Keratinocyte (primary cell): ENCODE measurements around the gene UGT1A10. TPM values are rescaled to one million over a fixed set of nuclear protein-coding genes. Genes with fewer than 3 reads are reported as not detected.

Experiments
- DNase-seq: peaks from one replicate; pipeline ENCODE4 v3.0.0-alpha.2; 2011; ENCODE audit warnings: low read depth, missing footprints, low spot score
- FAIRE-seq: peaks from 2 replicates; lab custom pipeline; 2011; peaks lifted over from hg19 to GRCh38; lab: Jason Lieb, UNC
- H2AFZ ChIP-seq: 2 replicates; pipeline ENCODE4 v1.6.0; 2012; ENCODE audit warnings: low read length, control low read depth, inconsistent platforms; ENCODE audit not compliant: control insufficient read depth
- H3K27ac ChIP-seq: 2 replicates; pipeline ENCODE4 v1.5.1; 2011; ENCODE audit warnings: low read length; ENCODE audit not compliant: control insufficient read depth, insufficient read depth
- H3K27me3 ChIP-seq: 3 replicates; pipeline ENCODE4 v1.6.0; 2011; ENCODE audit warnings: low read length; ENCODE audit not compliant: control insufficient read depth, insufficient read depth; ENCODE audit errors: extremely low read depth
- H3K36me3 ChIP-seq, 2 experiments: 2 replicates in 1 of 2; 3 replicates in 1 of 2; pipeline ENCODE4 v1.5.1; 2011; ENCODE audit warnings: low read length in 2 of 2, mild to moderate bottlenecking in 1 of 2; ENCODE audit not compliant: control insufficient read depth in 2 of 2, insufficient read depth in 2 of 2; ENCODE audit errors: extremely low read depth in 1 of 2
- H3K4me1 ChIP-seq: 3 replicates; pipeline ENCODE4 v1.5.1; 2011; ENCODE audit warnings: low read length; ENCODE audit not compliant: control insufficient read depth, insufficient read depth; ENCODE audit errors: extremely low read depth
- H3K4me2 ChIP-seq: 3 replicates; pipeline ENCODE4 v1.6.0; 2011; ENCODE audit warnings: low read depth, low read length; ENCODE audit not compliant: control insufficient read depth, insufficient read depth; ENCODE audit errors: extremely low read depth
- H3K4me3 ChIP-seq, 3 experiments: fragments of 200-600 bp in 1 of 3; sonication (generic) in 1 of 3; 2 replicates in 2 of 3; 3 replicates in 1 of 3; pipeline ENCODE4 v1.5.1; 2011 to 2016; ENCODE audit warnings: low read length in 3 of 3, mild to moderate bottlenecking in 3 of 3, control low read depth in 2 of 3, inconsistent platforms in 1 of 3, low read depth in 1 of 3, mixed read lengths in 1 of 3, mixed run types in 1 of 3, moderate library complexity in 1 of 3; ENCODE audit not compliant: control insufficient read depth in 2 of 3, insufficient read depth in 2 of 3; ENCODE audit errors: extremely low read depth in 1 of 3
- H3K79me2 ChIP-seq: 2 replicates; pipeline ENCODE4 v1.6.0; 2012; ENCODE audit warnings: low read length; ENCODE audit not compliant: control insufficient read depth, insufficient read depth
- H3K9ac ChIP-seq: 3 replicates; pipeline ENCODE4 v1.6.0; 2011; ENCODE audit warnings: low read length; ENCODE audit not compliant: control insufficient read depth, insufficient read depth; ENCODE audit errors: extremely low read depth
- H3K9me1 ChIP-seq: 3 replicates; pipeline ENCODE4 v1.6.0; 2011; ENCODE audit warnings: low read length; ENCODE audit not compliant: control insufficient read depth, insufficient read depth; ENCODE audit errors: extremely low read depth
- H3K9me3 ChIP-seq: 2 replicates; pipeline ENCODE4 v1.5.1; 2012; ENCODE audit warnings: low read depth, low read length; ENCODE audit not compliant: control insufficient read depth
- H4K20me1 ChIP-seq: 3 replicates; pipeline ENCODE4 v1.6.0; 2011; ENCODE audit warnings: low read length; ENCODE audit not compliant: control insufficient read depth, insufficient read depth; ENCODE audit errors: extremely low read depth
- CTCF ChIP-seq, 3 experiments: IDR thresholded peaks in 1 of 3; conservative IDR thresholded peaks in 1 of 3; optimal IDR thresholded peaks in 1 of 3; 2 replicates in 2 of 3; 3 replicates in 1 of 3; pipeline versions ENCODE3 to v1.5.1; 2011; ENCODE audit warnings: low read length in 3 of 3, mild to moderate bottlenecking in 3 of 3, moderate library complexity in 2 of 3, control low read depth in 1 of 3, inconsistent platforms in 1 of 3; ENCODE audit not compliant: insufficient read depth in 2 of 3; ENCODE audit errors: extremely low read depth in 1 of 3
- EZH2 ChIP-seq: IDR thresholded peaks from one replicate; pipeline ENCODE4 v1.6.1; 2012; ENCODE audit warnings: inconsistent platforms, mild to moderate bottlenecking, low read length, moderate library complexity
- dilution Hi-C: fragments of 300-500 bp; cut with MboI; formaldehyde crosslinking; loops from one replicate; pipeline ENCODE4 v1.7.0; 2020; ENCODE audit warnings: low sequenced_read_pairs; ENCODE audit not compliant: extremely low pct_ligation_motif_present
- polyA plus RNA-seq, 5 experiments: library from polyadenylated mRNA; depleted of rRNA in 3 of 5; stranded (reverse) in 3 of 5; stranded (forward) in 1 of 5; unstranded in 1 of 5; fragments of >200 nt; gene quantifications; 1 replicate in 1 of 5; 2 replicates in 3 of 5; 3 replicates in 1 of 5; pipeline versions ENCODE4 v1.2.1 to v1.2.3, GENCODE V29; 2011 to 2012; ENCODE audit warnings: missing spikeins in 2 of 5, low read depth in 1 of 5, low replicate concordance in 1 of 5

The UGT1A10 gene
- polyA plus RNA-seq, 1 donor (not counting 4 experiments of a cell fraction or from before 2014, with no cell fraction given) = 2.0 TPM

GRCh38 chr2:233772153-233772552, 135.9 kb downstream of the UGT1A10 start:
- no peak overlapping the region for H3K4me3 ChIP-seq
- no peaks in the 10 kb centered on the region for H3K4me1 ChIP-seq
- H3K4me2 ChIP-seq = no peak overlapping the region
- peaks cover 3% of the 10 kb centered on the region for H3K9me3 ChIP-seq
- dilution Hi-C loops = no loop called here
- H3K9ac ChIP-seq = no peak overlapping the region
- DNase-seq (no peak), FAIRE-seq (no peak)
- no peaks in the 10 kb centered on the region for H3K27me3 ChIP-seq
- no peaks in the 10 kb centered on the region for H3K9me1 ChIP-seq
- TF ChIP-seq CTCF (optimal IDR thresholded peaks at IDR 0.05 in 1 of 3, IDR thresholded peaks at IDR 0.05 in 1 of 3, conservative IDR thresholded peaks at IDR 0.05 in 1 of 3; ENCODE audit: extremely low read depth in 1 of 3, insufficient read depth in 2 of 3, low read length in 3 of 3) (no peak), EZH2 (no peak)
- no peaks in the 10 kb centered on the region for H3K79me2 ChIP-seq
- peaks cover 17 to 19% of the 10 kb centered on the region in 2 experiments for H3K36me3 ChIP-seq
- no peak overlapping the region for H2AFZ ChIP-seq
- no peak overlapping the region for H3K27ac ChIP-seq
- no peaks in the 10 kb centered on the region for H4K20me1 ChIP-seq

- TF ChIP-seq CTCF (optimal IDR thresholded peaks at IDR 0.05 in 1 of 3, IDR thresholded peaks at IDR 0.05 in 1 of 3, conservative IDR thresholded peaks at IDR 0.05 in 1 of 3; ENCODE audit: extremely low read depth in 1 of 3, insufficient read depth in 2 of 3, low read length in 3 of 3) (no peak), EZH2 (no peak)
- DNase-seq (no peak), FAIRE-seq (no peak)
- H3K4me1 ChIP-seq = no peaks in the 10 kb centered on the region
- no peaks in the 10 kb centered on the region for H4K20me1 ChIP-seq
- peaks cover 17 to 19% of the 10 kb centered on the region in 2 experiments for H3K36me3 ChIP-seq
- H3K79me2 ChIP-seq = no peaks in the 10 kb centered on the region
- H3K27ac ChIP-seq = no peak overlapping the region
- H2AFZ ChIP-seq = no peak overlapping the region
- no peaks in the 10 kb centered on the region for H3K27me3 ChIP-seq
- H3K4me2 ChIP-seq = no peak overlapping the region
- H3K9me1 ChIP-seq = no peaks in the 10 kb centered on the region
- dilution Hi-C loops = no loop called here
- no peak overlapping the region for H3K9ac ChIP-seq
- H3K4me3 ChIP-seq = no peak overlapping the region
- H3K9me3 ChIP-seq = peaks cover 3% of the 10 kb centered on the region
Observed at GRCh38 chr2:233772583-233772982, 136.3 kb downstream of the UGT1A10 start.
